Progenitor cell of endocrine pancreas (in vitro differentiated cells): Measurements from ENCODE around the gene HOXA5. TPM values are rescaled to one million over a fixed set of nuclear protein-coding genes. Genes with fewer than 3 reads are reported as not detected.

ENCODE experiments used
- DNase-seq: peaks from one replicate; pipeline ENCODE4 v3.0.0; 2021; ENCODE audit warnings: low spot score; ENCODE audit not compliant: unreplicated experiment
- H3K27ac Mint-ChIP-seq: 2 replicates; pipeline ENCODE4 v1.8.0; 2021; ENCODE audit warnings: mild to moderate bottlenecking, moderate library complexity, mixed read lengths
- H3K27me3 Mint-ChIP-seq: 2 replicates; pipeline ENCODE4 v1.8.0; 2021; ENCODE audit warnings: mixed read lengths
- H3K36me3 Mint-ChIP-seq: 2 replicates; pipeline ENCODE4 v1.8.0; 2022; ENCODE audit warnings: mixed read lengths; ENCODE audit not compliant: insufficient read depth
- H3K4me1 Mint-ChIP-seq: 2 replicates; pipeline ENCODE4 v1.8.0; 2021; ENCODE audit warnings: low read depth, mixed read lengths
- H3K4me3 Mint-ChIP-seq: 2 replicates; pipeline ENCODE4 v1.8.0; 2021; ENCODE audit warnings: low read depth, mild to moderate bottlenecking, moderate library complexity, mixed read lengths
- H3K9me3 Mint-ChIP-seq: 2 replicates; pipeline ENCODE4 v1.8.0; 2021; ENCODE audit warnings: low read depth, mixed read lengths
- CTCF ChIP-seq: fragments of 200-600 bp; sonication (generic); IDR thresholded peaks from one replicate; pipeline ENCODE4 v1.5.0; 2021; ENCODE audit warnings: antibody characterized with exemption, mild to moderate bottlenecking; ENCODE audit not compliant: unreplicated experiment
- total RNA-seq: library from RNA; stranded (reverse); gene quantifications from 2 replicates; pipeline ENCODE4 v1.2.1, GENCODE V29; 2021

The HOXA5 gene
- total RNA-seq, 1 donor from 2014 or later: 12.6 TPM

- no peak overlapping the region for H3K4me3 Mint-ChIP-seq
- H3K4me1 Mint-ChIP-seq: peaks cover 4% of the 10 kb centered on the region
- H3K36me3 Mint-ChIP-seq: no peaks in the 10 kb centered on the region
- H3K27ac Mint-ChIP-seq: no peak overlapping the region
- H3K27me3 Mint-ChIP-seq: peaks cover 84% of the 10 kb centered on the region
- no peak for TF ChIP-seq CTCF
- no peak for DNase-seq
- H3K9me3 Mint-ChIP-seq: no peaks in the 10 kb centered on the region
These were observed 27.8 kb upstream of the HOXA5 start for GRCh38 chr7:27171325-27171636.

DNA sequence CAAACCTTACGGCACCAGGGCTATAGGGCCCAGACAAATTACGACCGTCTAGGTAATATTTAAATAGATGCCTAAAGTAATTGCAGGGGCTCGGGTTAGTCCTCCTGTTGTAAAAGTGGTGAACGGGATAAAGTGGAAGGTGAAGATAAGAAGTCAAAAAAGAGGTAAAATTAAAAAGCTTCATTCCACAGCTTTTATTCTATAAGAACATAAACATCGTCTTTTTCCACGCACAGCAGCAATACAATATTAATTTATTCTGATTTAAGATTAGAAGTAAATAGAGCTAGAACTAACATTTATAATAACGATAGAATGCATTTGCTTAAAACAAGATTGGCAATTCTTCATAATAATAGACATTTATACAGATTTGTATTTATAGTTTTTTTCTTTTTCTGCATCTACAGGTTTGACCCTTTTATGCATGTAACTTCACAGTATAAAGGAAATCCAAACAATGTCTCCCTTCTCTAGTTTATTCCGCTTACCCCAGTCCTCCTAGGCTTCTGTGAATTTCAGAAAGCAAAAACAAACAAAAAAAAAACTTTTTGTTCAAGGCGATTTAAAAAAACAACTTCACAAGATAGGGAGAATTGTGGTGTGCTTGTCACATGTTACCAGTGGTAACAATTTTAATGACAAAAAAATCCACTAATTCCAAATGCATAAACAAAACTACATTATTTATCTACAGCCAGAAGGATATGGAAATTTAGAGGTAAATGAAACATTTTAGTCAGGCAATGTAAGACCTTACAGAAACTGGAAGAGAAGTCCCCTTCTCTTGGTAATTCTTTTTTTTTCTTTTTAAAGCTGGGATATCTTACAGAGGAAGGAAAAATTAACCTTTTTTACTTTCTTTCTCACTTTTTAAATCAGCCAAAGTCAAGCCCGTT is 27.2 kb upstream of the HOXA5 start:
- no peak for TF ChIP-seq CTCF
- Mint-ChIP-seq H3K27ac (peak overlapping the region; percentile 49), H3K27me3 (peaks cover 82% of the 10 kb centered on the region), H3K4me3 (no peak overlapping the region), H3K9me3 (no peaks in the 10 kb centered on the region), H3K4me1 (peaks cover 4% of the 10 kb centered on the region), H3K36me3 (no peaks in the 10 kb centered on the region)
- DNase-seq: no peak

DNA sequence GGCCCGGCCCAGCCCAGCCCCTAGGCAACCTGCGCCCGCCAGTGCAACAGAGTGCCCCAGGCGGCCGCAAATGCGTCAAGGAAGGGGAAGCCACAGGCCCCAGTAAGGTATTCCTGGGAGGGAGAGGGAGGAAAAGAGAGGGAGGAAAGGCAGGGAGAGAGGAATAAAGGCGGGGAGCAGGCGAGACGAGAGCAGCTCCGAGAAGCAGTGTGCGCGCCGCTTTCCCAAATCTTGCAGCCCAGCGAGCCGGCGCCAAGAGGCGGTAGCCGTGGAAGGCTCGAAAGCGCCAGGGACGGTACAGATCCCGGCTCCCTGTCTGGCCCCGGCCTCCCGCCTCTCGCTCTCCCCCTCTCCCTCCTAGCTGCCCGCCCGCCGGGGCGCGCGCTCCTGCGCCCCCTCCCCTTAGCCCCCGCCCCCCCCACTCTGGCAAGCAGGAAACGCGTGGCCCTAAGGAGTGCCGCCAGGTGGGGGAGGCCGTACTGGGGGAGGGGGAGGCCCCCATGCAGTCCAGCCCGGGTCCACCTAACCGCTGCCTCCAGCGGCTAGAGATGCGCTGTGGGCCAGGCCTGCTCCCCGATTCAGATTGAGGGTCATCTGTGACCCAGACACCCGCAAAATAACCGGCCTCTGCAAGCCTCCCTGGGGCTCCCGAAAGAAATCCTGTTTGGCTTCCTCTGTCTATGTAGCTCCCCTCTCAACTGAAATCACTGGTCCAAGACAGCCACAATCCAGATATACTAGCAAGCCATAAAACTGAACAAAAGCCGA is 26.4 kb upstream of the HOXA5 start:
- no peak for TF ChIP-seq CTCF
- peaks cover 78% of the 10 kb centered on the region for H3K27me3 Mint-ChIP-seq
- DNase-seq: no peak
- H3K36me3 Mint-ChIP-seq: no peaks in the 10 kb centered on the region
- peaks cover 4% of the 10 kb centered on the region for H3K4me1 Mint-ChIP-seq
- H3K9me3 Mint-ChIP-seq: no peaks in the 10 kb centered on the region
- peak overlapping the region; percentile 49 for H3K27ac Mint-ChIP-seq
- H3K4me3 Mint-ChIP-seq: no peak overlapping the region

- no peak for DNase-seq
- H3K4me1 Mint-ChIP-seq: peaks cover 4% of the 10 kb centered on the region
- H3K27me3 Mint-ChIP-seq: peaks cover 86% of the 10 kb centered on the region
- no peak for TF ChIP-seq CTCF
- H3K4me3 Mint-ChIP-seq: no peak overlapping the region
- H3K27ac Mint-ChIP-seq: no peak overlapping the region
- H3K9me3 Mint-ChIP-seq: no peaks in the 10 kb centered on the region
- H3K36me3 Mint-ChIP-seq: no peaks in the 10 kb centered on the region
These were observed 24.9 kb upstream of the HOXA5 start for GRCh38 chr7:27168265-27168947.

GRCh38 chr7:27167916-27168264 is 24.4 kb upstream of the HOXA5 start:
- no peak for TF ChIP-seq CTCF
- Mint-ChIP-seq H3K36me3 (no peaks in the 10 kb centered on the region), H3K4me1 (peaks cover 4% of the 10 kb centered on the region), H3K4me3 (no peak overlapping the region), H3K27me3 (peaks cover 89% of the 10 kb centered on the region), H3K27ac (no peak overlapping the region), H3K9me3 (no peaks in the 10 kb centered on the region)
- no peak for DNase-seq
